Cardiac muscle cell (in vitro differentiated cells and primary cell): Measurements from ENCODE around the gene SEC24C. TPM values are rescaled to one million over a fixed set of nuclear protein-coding genes. Genes with fewer than 3 reads are reported as not detected.

Experiments
- DNase-seq, 2 donors: peaks; one replicate each; pipeline versions ENCODE4 v3.0.0 to v3.0.0-alpha.2; 2010 to 2017; ENCODE audit warnings: low read depth in 1 of 2, low spot score in 1 of 2
- H3K27ac ChIP-seq: fragments of 200-600 bp; sonication (generic); 2 replicates; pipeline ENCODE4 v1.5.1; 2016
- H3K27me3 ChIP-seq: fragments of 200-600 bp; sonication (generic); 2 replicates; pipeline ENCODE4 v1.6.0; 2016; ENCODE audit warnings: control low read depth
- H3K36me3 ChIP-seq: fragments of 200-600 bp; sonication (generic); 2 replicates; pipeline ENCODE4 v1.5.1; 2016; ENCODE audit warnings: control low read depth
- H3K4me1 ChIP-seq: fragments of 200-600 bp; sonication (generic); 2 replicates; pipeline ENCODE4 v1.8.1; 2017; ENCODE audit warnings: low read depth, mild to moderate bottlenecking, mixed run types
- H3K4me3 ChIP-seq: fragments of 200-600 bp; sonication (generic); 2 replicates; pipeline ENCODE4 v1.5.1; 2016; ENCODE audit warnings: mild to moderate bottlenecking
- H3K9me3 ChIP-seq: fragments of 200-600 bp; sonication (generic); 2 replicates; pipeline ENCODE4 v1.5.1; 2017; ENCODE audit warnings: low read depth, mild to moderate bottlenecking, control low read depth
- polyA plus RNA-seq: library from polyadenylated mRNA; unstranded; fragments of >200 nt; fragmentation: Nextera tagmentation; extraction: Ambion mirVana; gene quantifications from 2 replicates; pipeline ENCODE4 v1.2.1, GENCODE V29; 2016
- total RNA-seq: library from RNA; depleted of rRNA; stranded (reverse); fragments of >200 nt; gene quantifications from 2 replicates; pipeline ENCODE4 v1.2.3, GENCODE V29; 2016
- TF ChIP-seq, protein P1 (sequence below): IDR thresholded peaks from 2 replicates; pipeline ENCODE4 v1.5.1; 2012; ENCODE audit warnings: low read depth, mild to moderate bottlenecking, low read length

Gene SEC24C
- total and polyA plus RNA-seq, 2 experiments from 2014 or later: 65.2 to 68.7 TPM

- no peak for DNase-seq
- no peaks in the 10 kb centered on the region for H3K27me3 ChIP-seq
- H3K9me3 ChIP-seq: no peaks in the 10 kb centered on the region
- no peak overlapping the region for H3K27ac ChIP-seq
- no peaks in the 10 kb centered on the region for H3K4me1 ChIP-seq
- no peak overlapping the region for H3K4me3 ChIP-seq
- TF ChIP-seq, protein P1, sequence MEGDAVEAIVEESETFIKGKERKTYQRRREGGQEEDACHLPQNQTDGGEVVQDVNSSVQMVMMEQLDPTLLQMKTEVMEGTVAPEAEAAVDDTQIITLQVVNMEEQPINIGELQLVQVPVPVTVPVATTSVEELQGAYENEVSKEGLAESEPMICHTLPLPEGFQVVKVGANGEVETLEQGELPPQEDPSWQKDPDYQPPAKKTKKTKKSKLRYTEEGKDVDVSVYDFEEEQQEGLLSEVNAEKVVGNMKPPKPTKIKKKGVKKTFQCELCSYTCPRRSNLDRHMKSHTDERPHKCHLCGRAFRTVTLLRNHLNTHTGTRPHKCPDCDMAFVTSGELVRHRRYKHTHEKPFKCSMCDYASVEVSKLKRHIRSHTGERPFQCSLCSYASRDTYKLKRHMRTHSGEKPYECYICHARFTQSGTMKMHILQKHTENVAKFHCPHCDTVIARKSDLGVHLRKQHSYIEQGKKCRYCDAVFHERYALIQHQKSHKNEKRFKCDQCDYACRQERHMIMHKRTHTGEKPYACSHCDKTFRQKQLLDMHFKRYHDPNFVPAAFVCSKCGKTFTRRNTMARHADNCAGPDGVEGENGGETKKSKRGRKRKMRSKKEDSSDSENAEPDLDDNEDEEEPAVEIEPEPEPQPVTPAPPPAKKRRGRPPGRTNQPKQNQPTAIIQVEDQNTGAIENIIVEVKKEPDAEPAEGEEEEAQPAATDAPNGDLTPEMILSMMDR: no peak
- peaks cover 48% of the 10 kb centered on the region for H3K36me3 ChIP-seq
Observed at GRCh38 chr10:73750819-73751218, 6.6 kb downstream of the SEC24C start.

- Histone ChIP-seq H3K36me3 (peaks cover 57% of the 10 kb centered on the region), H3K9me3 (no peaks in the 10 kb centered on the region), H3K27ac (no peak overlapping the region), H3K4me3 (no peak overlapping the region), H3K4me1 (no peaks in the 10 kb centered on the region), H3K27me3 (no peaks in the 10 kb centered on the region)
- no peak for DNase-seq
- TF ChIP-seq, protein P1: no peak
Observed at GRCh38 chr10:73756183-73756582, 12.0 kb downstream of the SEC24C start.

- TF ChIP-seq, protein P1: no peak
- Histone ChIP-seq H3K36me3 (peaks cover 54% of the 10 kb centered on the region), H3K4me1 (no peaks in the 10 kb centered on the region)
Observed at GRCh38 chr10:73758704-73759511, 14.7 kb downstream of the SEC24C start.

DNA sequence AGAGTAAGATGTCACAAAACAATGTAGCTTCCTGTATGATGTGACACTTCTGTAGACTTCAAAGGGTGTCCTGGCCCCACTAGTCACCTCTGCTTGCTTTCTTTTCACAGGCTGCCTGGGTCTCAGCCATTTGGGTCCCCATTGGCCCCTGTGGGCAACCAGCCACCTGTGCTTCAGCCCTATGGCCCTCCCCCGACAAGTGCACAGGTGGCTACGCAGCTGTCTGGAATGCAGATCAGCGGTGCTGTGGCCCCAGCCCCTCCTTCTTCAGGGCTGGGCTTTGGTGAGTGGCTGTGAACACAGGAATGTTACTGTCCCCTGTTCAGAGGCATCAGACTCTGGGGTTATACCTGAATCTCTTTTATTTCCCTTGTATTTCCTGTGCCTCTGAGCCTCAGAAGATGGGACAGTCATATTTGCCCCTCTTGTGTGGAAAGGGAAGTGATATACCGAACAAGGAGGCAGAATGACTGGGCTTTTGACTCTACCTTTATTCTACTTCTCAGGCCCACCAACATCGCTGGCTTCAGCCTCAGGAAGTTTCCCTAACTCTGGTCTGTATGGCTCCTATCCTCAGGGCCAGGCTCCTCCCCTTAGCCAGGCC, 15.4 kb downstream of the SEC24C start:
- peaks cover 49% of the 10 kb centered on the region for H3K36me3 ChIP-seq
- no peaks in the 10 kb centered on the region for H3K27me3 ChIP-seq

More at GRCh38 chr10:73758704-73759511, 14.7 kb downstream of the SEC24C start:
- H3K9me3 ChIP-seq: no peaks in the 10 kb centered on the region
- no peak for DNase-seq
- H3K27me3 ChIP-seq: no peaks in the 10 kb centered on the region
- no peak overlapping the region for H3K4me3 ChIP-seq
- no peak overlapping the region for H3K27ac ChIP-seq

GRCh38 chr10:73761781-73762180, 17.6 kb downstream of the SEC24C start:
- H3K27ac ChIP-seq: no peak overlapping the region
- no peak for DNase-seq
- H3K27me3 ChIP-seq: no peaks in the 10 kb centered on the region
- H3K4me1 ChIP-seq: no peaks in the 10 kb centered on the region
- TF ChIP-seq, protein P1: no peak
- H3K9me3 ChIP-seq: no peaks in the 10 kb centered on the region
- H3K4me3 ChIP-seq: no peak overlapping the region
- peaks cover 63% of the 10 kb centered on the region for H3K36me3 ChIP-seq

More for the DNA sequence above, 15.4 kb downstream of the SEC24C start:
- Histone ChIP-seq H3K4me3 (no peak overlapping the region), H3K4me1 (no peaks in the 10 kb centered on the region), H3K27ac (no peak overlapping the region), H3K9me3 (no peaks in the 10 kb centered on the region)
- no peak for DNase-seq
- TF ChIP-seq, protein P1: no peak
